Effector memory CD4-positive, alpha-beta T cell (primary cell): ENCODE results near the gene AKAP10.
A peak's percentile ranks its signal among the peaks of the same experiment; 100 is the strongest.
"Not testable (repeated sequence)": the region's sequence is repeated elsewhere in the genome, so short reads cannot be mapped to it uniquely, and the experiment has no call there.

ENCODE experiments used
- DNase-seq, 3 donors: peaks; one replicate each; pipeline ENCODE4 v3.0.0-alpha.2; 2020
- H3K27ac ChIP-seq: 2 replicates; pipeline ENCODE4 v1.7.0; 2013; ENCODE audit warnings: mild to moderate bottlenecking, low read length, moderate library complexity; ENCODE audit not compliant: insufficient read depth, poor library complexity, severe bottlenecking
- H3K27me3 ChIP-seq: replicated peaks from 2 replicates; pipeline ENCODE4 v1.7.0; 2013; ENCODE audit warnings: mild to moderate bottlenecking, low read length; ENCODE audit not compliant: insufficient read depth, control insufficient read depth, poor library complexity, severe bottlenecking
- H3K36me3 ChIP-seq: 2 replicates; pipeline ENCODE4 v1.7.0; 2013; ENCODE audit warnings: mild to moderate bottlenecking, low read length, moderate library complexity; ENCODE audit not compliant: control insufficient read depth, insufficient read depth
- H3K4me1 ChIP-seq: 2 replicates; pipeline ENCODE4 v1.7.0; 2013; ENCODE audit warnings: low read length, mild to moderate bottlenecking; ENCODE audit not compliant: control insufficient read depth, insufficient read depth, poor library complexity, severe bottlenecking
- H3K4me3 ChIP-seq: 2 replicates; pipeline ENCODE4 v1.7.0; 2013; ENCODE audit warnings: low read length, low read depth, mild to moderate bottlenecking; ENCODE audit not compliant: insufficient read depth, poor library complexity, severe bottlenecking
- H3K9me3 ChIP-seq: 2 replicates; pipeline ENCODE4 v1.7.0; 2013; ENCODE audit warnings: mild to moderate bottlenecking, low read length, moderate library complexity; ENCODE audit not compliant: control insufficient read depth

The AKAP10 gene

GRCh38 chr17:19873346-19873745 is 104.3 kb downstream of the AKAP10 start:
- H3K36me3 ChIP-seq: no peaks in the 10 kb centered on the region
- H3K4me1 ChIP-seq: peaks cover 24% of the 10 kb centered on the region
- no peaks in the 10 kb centered on the region for H3K27me3 ChIP-seq
- no peak for DNase-seq
- no peak overlapping the region for H3K27ac ChIP-seq
- no peak overlapping the region for H3K4me3 ChIP-seq
- H3K9me3 ChIP-seq: no peaks in the 10 kb centered on the region

- Histone ChIP-seq H3K4me3 (peak overlapping the region; percentile 83), H3K4me1 (peaks cover 9% of the 10 kb centered on the region), H3K36me3 (no peaks in the 10 kb centered on the region), H3K9me3 (no peaks in the 10 kb centered on the region), H3K27ac (no peak overlapping the region), H3K27me3 (no peaks in the 10 kb centered on the region)
- DNase-seq: no peak
These were observed 109.6 kb downstream of the AKAP10 start for GRCh38 chr17:19868079-19868395.

GRCh38 chr17:19867329-19868078 is 110.1 kb downstream of the AKAP10 start, which contains the start of gene ULK2:
ULK2 (minus strand) TSS chr17:19867936; CDS start chr17:19867417, 519 bp downstream.
- Histone ChIP-seq H3K4me3 (peak within 1 kb of the TSS; percentile 83), H3K36me3 (no peaks in the 10 kb centered on the region), H3K27ac (peak within 1 kb of the TSS; percentile 48), H3K27me3 (no peaks in the 10 kb centered on the region), H3K9me3 (no peaks in the 10 kb centered on the region), H3K4me1 (peaks cover 9% of the 10 kb centered on the region)
- peak in 2 of 3 donors; percentile 11 to 15 for DNase-seq

- peak overlapping the region; percentile 83 for H3K4me3 ChIP-seq
- peaks cover 9% of the 10 kb centered on the region for H3K4me1 ChIP-seq
- peak in 1 of 3 donors; percentile 22 for DNase-seq
- no peaks in the 10 kb centered on the region for H3K9me3 ChIP-seq
- peak overlapping the region; percentile 48 for H3K27ac ChIP-seq
- no peaks in the 10 kb centered on the region for H3K36me3 ChIP-seq
- H3K27me3 ChIP-seq: no peaks in the 10 kb centered on the region
These were observed 110.6 kb downstream of the AKAP10 start for GRCh38 chr17:19867079-19867328.

GRCh38 chr17:19865021-19865420 is 112.6 kb downstream of the AKAP10 start:
- no peak overlapping the region for H3K4me3 ChIP-seq
- no peak overlapping the region for H3K27ac ChIP-seq
- DNase-seq: no peak
- H3K36me3 ChIP-seq: no peaks in the 10 kb centered on the region
- H3K27me3 ChIP-seq: no peaks in the 10 kb centered on the region
- no peaks in the 10 kb centered on the region for H3K9me3 ChIP-seq
- H3K4me1 ChIP-seq: peaks cover 9% of the 10 kb centered on the region

- H3K27ac ChIP-seq, H3K4me1 ChIP-seq, DNase-seq, H3K36me3 ChIP-seq, H3K27me3 ChIP-seq, H3K4me3 ChIP-seq, H3K9me3 ChIP-seq: not testable (repeated sequence)
These were observed 116.9 kb downstream of the AKAP10 start for GRCh38 chr17:19860647-19861177.

- Histone ChIP-seq H3K9me3 (no peaks in the 10 kb centered on the region), H3K4me1 (no peaks in the 10 kb centered on the region), H3K27me3 (no peaks in the 10 kb centered on the region), H3K4me3 (no peak overlapping the region), H3K36me3 (no peaks in the 10 kb centered on the region), H3K27ac (no peak overlapping the region)
- no peak for DNase-seq
These were observed 120.0 kb downstream of the AKAP10 start for GRCh38 chr17:19857640-19858039.
